Measurements from ENCODE around the gene LIFR.
"Not testable (repeated sequence)": the region's sequence is repeated elsewhere in the genome, so short reads cannot be mapped to it uniquely, and the experiment has no call there.

LIFR gene

GRCh38 chr5:38569180-38569579, 12.7 kb upstream of the LIFR start:
- Histone ChIP-seq H3K4me3 (replicated peaks; ENCODE audit: low read depth, low read length) (no peak overlapping the region), H3K36me3 (ENCODE audit: control insufficient read depth, insufficient read depth, low read length) (no peaks in the 10 kb centered on the region), H3K27me3 (replicated peaks; ENCODE audit: control insufficient read depth, insufficient read depth, low read length) (no peaks in the 10 kb centered on the region; the same call in 1 of the 2 replicates)
- no peak for DNase-seq (ENCODE audit: extremely low read depth, insufficient read length)
- TF ChIP-seq CTCF (IDR thresholded peaks at IDR 0.05; ENCODE audit: insufficient read depth, low read length, poor library complexity, severe bottlenecking), result no peak

- H3K4me3 ChIP-seq (replicated peaks; ENCODE audit: low read depth, low read length), result not testable (repeated sequence)
Observed at GRCh38 chr5:38567306-38567705, 10.9 kb upstream of the LIFR start.

GRCh38 chr5:38563624-38564023, 7.2 kb upstream of the LIFR start:
- no peak for DNase-seq (ENCODE audit: extremely low read depth, insufficient read length)
- no peak for TF ChIP-seq CTCF (IDR thresholded peaks at IDR 0.05; ENCODE audit: insufficient read depth, low read length, poor library complexity, severe bottlenecking)

More at GRCh38 chr5:38567306-38567705, 10.9 kb upstream of the LIFR start:
- not testable (repeated sequence) for DNase-seq (ENCODE audit: extremely low read depth, insufficient read length); H3K36me3 ChIP-seq (ENCODE audit: control insufficient read depth, insufficient read depth, low read length); H3K27me3 ChIP-seq (replicated peaks; ENCODE audit: control insufficient read depth, insufficient read depth, low read length)

GRCh38 chr5:38562444-38563210, 6.2 kb upstream of the LIFR start:
- no peaks in the 10 kb centered on the region for H3K27me3 ChIP-seq (replicated peaks; ENCODE audit: control insufficient read depth, insufficient read depth, low read length)
- H3K4me3 ChIP-seq (replicated peaks; ENCODE audit: low read depth, low read length), result no peak overlapping the region
- H3K36me3 ChIP-seq (ENCODE audit: control insufficient read depth, insufficient read depth, low read length), result no peaks in the 10 kb centered on the region
- no peak for DNase-seq (ENCODE audit: extremely low read depth, insufficient read length)
- TF ChIP-seq CTCF (IDR thresholded peaks at IDR 0.05; ENCODE audit: insufficient read depth, low read length, poor library complexity, severe bottlenecking), result no peak

More at GRCh38 chr5:38563624-38564023, 7.2 kb upstream of the LIFR start:
- Histone ChIP-seq H3K27me3 (replicated peaks; ENCODE audit: control insufficient read depth, insufficient read depth, low read length) (no peaks in the 10 kb centered on the region), H3K36me3 (ENCODE audit: control insufficient read depth, insufficient read depth, low read length) (no peaks in the 10 kb centered on the region), H3K4me3 (replicated peaks; ENCODE audit: low read depth, low read length) (no peak overlapping the region)

GRCh38 chr5:38559428-38559827, 3.0 kb upstream of the LIFR start:
- DNase-seq (ENCODE audit: extremely low read depth, insufficient read length), result no peak
- Histone ChIP-seq H3K36me3 (ENCODE audit: control insufficient read depth, insufficient read depth, low read length) (no peaks in the 10 kb centered on the region), H3K27me3 (replicated peaks; ENCODE audit: control insufficient read depth, insufficient read depth, low read length) (no peaks in the 10 kb centered on the region; the same call in none of the 2 replicates), H3K4me3 (replicated peaks; ENCODE audit: low read depth, low read length) (no peak overlapping the region)
- no peak for TF ChIP-seq CTCF (IDR thresholded peaks at IDR 0.05; ENCODE audit: insufficient read depth, low read length, poor library complexity, severe bottlenecking)

GRCh38 chr5:38557792-38558191, 1.3 kb upstream of the LIFR start:
- no peaks in the 10 kb centered on the region for H3K36me3 ChIP-seq (ENCODE audit: control insufficient read depth, insufficient read depth, low read length)
- TF ChIP-seq CTCF (IDR thresholded peaks at IDR 0.05; ENCODE audit: insufficient read depth, low read length, poor library complexity, severe bottlenecking), result no peak
- DNase-seq (ENCODE audit: extremely low read depth, insufficient read length), result no peak
- no peaks in the 10 kb centered on the region; the same call in none of the 2 replicates for H3K27me3 ChIP-seq (replicated peaks; ENCODE audit: control insufficient read depth, insufficient read depth, low read length)
- H3K4me3 ChIP-seq (replicated peaks; ENCODE audit: low read depth, low read length), result no peak overlapping the region
